Heart left ventricle (tissue), 13 donors: ENCODE results near the gene TMEM9.

Experiments used
- POLR2A ChIP-seq, 2 donors: fragments of 450-650 bp; IDR thresholded peaks; one replicate each; pipeline ENCODE4 v1.6.1; 2017; ENCODE audit warnings: antibody characterized with exemption in 2 of 2, mild to moderate bottlenecking in 2 of 2, moderate library complexity in 2 of 2
- TF ChIP-seq, protein P1 (sequence below), 12 donors: fragments of 200-600 bp; sonication (generic) in 4 of 12; IDR thresholded peaks; one replicate each; pipeline versions ENCODE4 v1.5.0 to v1.8.0; 2018 to 2022; ENCODE audit warnings: antibody characterized with exemption in 12 of 12, mild to moderate bottlenecking in 5 of 12
- donor health status: ischemic (EF 13 %, LVEDD 7.1; RV severe dilation, severe dysfunction).
- donor health status: DM: no; HTN: yes; CAD: no.
- donor health status: DM: no; HTN: no; CAD: no.
- donor health status: ischemic (EF 25% LVEDD 6.9; RV normal size, moderate dysfunction).
- donor health status: ischemic (EF 25% LVEDD 5.7; RV mildly dilated, moderate dysfunction).
- donor health status: ischemic (EF 35%, LVEDD 5.7; RV mildly dilated, moderate dysfunction).
- donor health status: nonischemic (EF 11% LVEDD 7.7; RV severe dilation, severe dysfunction).
- donor health status: DM: yes; HTN: yes; CAD: no.
- donor health status: PGD.
- donor health status: ischemic (EF 29% LVEDD 5.4; RV normal size, mild dysfunction).
- donor health status: nonischemic (EF 23%, LVEDD 6.1; RV moderate dilation, normal function).

DNA sequence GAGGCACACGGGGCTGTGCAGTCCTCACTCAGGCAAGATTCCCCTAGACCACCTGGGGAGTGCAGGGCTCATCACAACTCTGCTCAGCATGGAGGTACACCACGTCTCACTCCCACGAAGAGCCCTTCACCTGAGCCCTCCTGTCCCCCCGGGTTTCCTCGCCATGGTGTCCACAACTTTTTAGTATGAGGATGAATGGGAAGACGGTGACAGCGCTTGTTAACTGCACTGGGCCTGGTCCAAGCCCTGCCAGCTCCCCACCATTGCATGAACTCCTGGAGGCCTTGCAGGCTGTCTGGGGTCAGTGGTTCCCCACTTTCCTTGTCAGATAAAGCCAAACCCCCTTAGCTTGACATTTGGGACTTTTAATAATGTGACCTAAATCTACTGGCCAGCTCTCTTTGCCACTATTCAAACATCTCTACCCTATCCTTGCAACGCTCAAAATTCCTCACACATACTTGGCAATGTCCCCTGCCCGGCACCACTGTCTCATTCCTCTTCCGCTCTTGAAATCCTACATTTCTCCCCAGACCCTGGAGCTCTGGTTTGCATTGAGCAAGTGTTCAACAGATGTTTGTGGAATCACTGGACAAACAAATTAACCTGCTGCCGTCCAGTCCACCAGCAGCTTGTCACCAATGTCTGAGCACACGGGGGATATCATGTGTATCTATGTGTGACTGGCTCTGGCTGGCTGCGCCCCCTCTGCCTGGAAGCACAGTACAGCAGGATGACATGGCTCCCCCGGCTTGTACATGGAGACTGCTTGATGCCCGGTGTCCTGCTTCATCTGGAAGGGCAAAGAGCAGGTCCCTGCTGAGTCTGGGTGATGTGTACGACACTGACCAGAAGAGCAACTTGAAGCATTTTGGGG, 11.2 kb downstream of the TMEM9 start:
- TF ChIP-seq, protein P1, sequence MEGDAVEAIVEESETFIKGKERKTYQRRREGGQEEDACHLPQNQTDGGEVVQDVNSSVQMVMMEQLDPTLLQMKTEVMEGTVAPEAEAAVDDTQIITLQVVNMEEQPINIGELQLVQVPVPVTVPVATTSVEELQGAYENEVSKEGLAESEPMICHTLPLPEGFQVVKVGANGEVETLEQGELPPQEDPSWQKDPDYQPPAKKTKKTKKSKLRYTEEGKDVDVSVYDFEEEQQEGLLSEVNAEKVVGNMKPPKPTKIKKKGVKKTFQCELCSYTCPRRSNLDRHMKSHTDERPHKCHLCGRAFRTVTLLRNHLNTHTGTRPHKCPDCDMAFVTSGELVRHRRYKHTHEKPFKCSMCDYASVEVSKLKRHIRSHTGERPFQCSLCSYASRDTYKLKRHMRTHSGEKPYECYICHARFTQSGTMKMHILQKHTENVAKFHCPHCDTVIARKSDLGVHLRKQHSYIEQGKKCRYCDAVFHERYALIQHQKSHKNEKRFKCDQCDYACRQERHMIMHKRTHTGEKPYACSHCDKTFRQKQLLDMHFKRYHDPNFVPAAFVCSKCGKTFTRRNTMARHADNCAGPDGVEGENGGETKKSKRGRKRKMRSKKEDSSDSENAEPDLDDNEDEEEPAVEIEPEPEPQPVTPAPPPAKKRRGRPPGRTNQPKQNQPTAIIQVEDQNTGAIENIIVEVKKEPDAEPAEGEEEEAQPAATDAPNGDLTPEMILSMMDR (IDR thresholded peaks at IDR 0.05) = no peak
- no peak for TF ChIP-seq POLR2A (IDR thresholded peaks at IDR 0.05)
